ENCODE data around the gene STX5. TPM values are rescaled to one million over a fixed set of nuclear protein-coding genes. Genes with fewer than 3 reads are reported as not detected.

STX5 gene
- total and polyA plus RNA-seq, 9 of the 15 experiments (the other 6 are each of a cell fraction or from before 2014, with no cell fraction given) = 2.8 to 28.6 (median 23.7) TPM

GRCh38 chr11:62787005-62787759 lies 44.7 kb downstream of the STX5 start, which contains the start of gene TMEM179B (continued):
- TF ChIP-seq ZFP36 (IDR thresholded peaks at IDR 0.05; ENCODE audit: low read depth, low read length, partially characterized antibody) = no peak
- TF ChIP-seq ETV6 (IDR thresholded peaks at IDR 0.05; ENCODE audit: borderline replicate concordance in 1 of 2, low read depth in 2 of 2, low read length in 1 of 2) = peak in 1 of 2 experiments; percentile 60; a peak in 1 of 4 replicates
- no peak for TF ChIP-seq ETV6 (CRISPR knock-in tag; IDR thresholded peaks at IDR 0.05; ENCODE audit: borderline replicate concordance)
- peak; percentile 96 for TF ChIP-seq AFF4 (CRISPR knock-in tag; IDR thresholded peaks at IDR 0.05)
- TF ChIP-seq TBP (optimal IDR thresholded peaks at IDR 0.05; ENCODE audit: low read depth, low read length) = peak; percentile 76
- TF ChIP-seq TAF1 (IDR thresholded peaks at IDR 0.05; ENCODE audit: control insufficient read depth, extremely low read depth, insufficient read depth, low read length, severe bottlenecking) = peak; percentile 90
- peak; percentile 22 for TF ChIP-seq FIP1L1 (IDR thresholded peaks at IDR 0.05; ENCODE audit: low read depth, low read length, poor library complexity, severe bottlenecking)
- TF ChIP-seq ZNF316 (IDR thresholded peaks at IDR 0.05) = peak; percentile 45; the same call in 1 of the 2 replicates
- TF ChIP-seq NKRF (IDR thresholded peaks at IDR 0.05; ENCODE audit: borderline replicate concordance) = peak; percentile 74; the same call in 1 of the 2 replicates
- peak in 1 of 2 experiments; percentile 77; a peak in 3 of 4 replicates for TF ChIP-seq FOXA3 (CRISPR knock-in tag; conservative IDR thresholded peaks at IDR 0.05 in 1 of 2, IDR thresholded peaks at IDR 0.05 in 1 of 2)
- peak; percentile 78; the same call in 1 of the 2 replicates for TF ChIP-seq PURB (CRISPR knock-in tag; IDR thresholded peaks at IDR 0.05; ENCODE audit: low read depth)
- no peak for TF ChIP-seq FOXJ2 (tag; IDR thresholded peaks at IDR 0.05)
- 0 out of 2 replicates have a peak, but pooled peaks have one; percentile 30 for TF ChIP-seq ZNF384 (IDR thresholded peaks at IDR 0.05; ENCODE audit: low read depth, low read length)
- peak; percentile 94 for TF ChIP-seq ELF2 (CRISPR knock-in tag; IDR thresholded peaks at IDR 0.05)
- peak; percentile 97 for TF ChIP-seq KDM5B (IDR thresholded peaks at IDR 0.05; ENCODE audit: insufficient replicate concordance, low read depth, low read length)
- TF ChIP-seq TEAD1 (CRISPR knock-in tag; IDR thresholded peaks at IDR 0.05) = peak; percentile 16 to 57; a peak in 1 of 4 replicates
- TF ChIP-seq HBP1 (CRISPR knock-in tag; IDR thresholded peaks at IDR 0.05) = no peak
- TF ChIP-seq ZNF282 (CRISPR knock-in tag; IDR thresholded peaks at IDR 0.05) = no peak

All from K562 (cell line).